NCI-H748 (cell line): ENCODE data around the gene IRS1.

ENCODE experiments used
- DNase-seq: peaks from one replicate; lab custom pipeline; 2025; ENCODE audit not compliant: unreplicated experiment; lab: John Stamatoyannopoulos, UW

IRS1 gene

DNA sequence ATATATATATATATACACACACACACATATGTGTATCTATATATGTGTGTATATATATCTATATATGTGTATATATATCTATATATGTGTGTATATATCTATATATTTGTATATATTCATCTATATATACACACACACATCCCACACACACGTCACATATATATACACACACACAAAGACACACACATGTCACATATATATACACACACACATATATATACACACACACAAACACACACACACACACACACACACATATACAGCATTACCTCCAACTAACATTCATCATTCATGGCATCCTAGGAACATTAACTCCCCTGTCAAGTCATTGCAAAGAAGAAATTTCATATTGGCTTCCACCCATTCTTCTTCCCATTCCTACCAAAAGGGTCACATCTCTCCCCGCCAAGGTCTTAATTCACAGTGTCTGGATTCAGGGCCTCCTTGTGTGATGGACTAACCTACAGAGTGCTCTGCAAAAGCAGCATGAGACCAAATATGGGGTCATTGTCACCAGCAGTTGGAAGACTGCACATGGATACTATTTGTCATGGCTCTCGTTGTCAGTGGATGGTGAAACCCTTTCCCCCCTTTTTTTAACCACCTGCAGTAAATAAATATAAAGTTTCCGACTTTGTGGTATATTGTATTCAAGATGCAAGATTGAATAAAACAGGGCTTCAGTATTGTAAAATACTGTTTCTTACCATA, 67.0 kb downstream of the IRS1 start:
- no peak for DNase-seq

DNA sequence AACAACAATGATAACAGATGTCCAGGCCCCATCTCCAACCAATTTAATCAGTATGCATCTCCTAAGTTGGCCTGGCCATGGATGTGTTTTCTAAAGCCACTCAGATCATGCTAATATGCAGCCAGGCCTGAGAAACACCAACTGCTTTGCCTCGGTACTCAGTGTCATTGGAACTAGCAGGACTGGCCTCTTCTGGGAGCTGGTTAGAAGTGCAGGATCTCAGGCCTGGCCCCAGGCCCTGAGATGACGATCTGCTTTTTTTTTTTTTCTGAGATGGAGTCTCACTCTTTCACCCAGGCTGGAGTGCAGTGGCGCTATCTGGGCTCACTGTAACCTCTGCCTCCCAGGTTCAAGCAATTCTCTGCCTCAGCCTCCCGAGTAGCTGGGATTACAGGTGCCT, 69.1 kb downstream of the IRS1 start:
- no peak for DNase-seq

DNA sequence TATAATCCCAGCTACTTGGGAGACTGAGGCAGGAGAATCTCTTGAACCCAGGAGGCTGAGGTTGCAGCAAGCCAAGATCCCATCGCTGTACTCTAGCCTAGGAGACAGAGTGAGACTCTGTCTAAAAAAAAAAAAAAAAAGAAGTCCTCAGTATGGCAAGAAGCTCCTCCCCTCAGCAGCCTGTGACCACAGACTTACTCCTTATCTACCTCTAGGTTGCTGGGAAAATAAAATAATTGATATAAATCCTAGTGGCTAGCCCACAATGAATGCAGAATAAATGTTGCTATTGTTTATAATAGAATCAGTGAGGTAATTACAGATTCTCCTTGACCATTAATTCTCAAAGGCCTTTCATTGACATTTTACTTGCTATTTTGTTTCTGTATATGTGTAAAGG, 70.6 kb downstream of the IRS1 start:
- DNase-seq: no peak

DNA sequence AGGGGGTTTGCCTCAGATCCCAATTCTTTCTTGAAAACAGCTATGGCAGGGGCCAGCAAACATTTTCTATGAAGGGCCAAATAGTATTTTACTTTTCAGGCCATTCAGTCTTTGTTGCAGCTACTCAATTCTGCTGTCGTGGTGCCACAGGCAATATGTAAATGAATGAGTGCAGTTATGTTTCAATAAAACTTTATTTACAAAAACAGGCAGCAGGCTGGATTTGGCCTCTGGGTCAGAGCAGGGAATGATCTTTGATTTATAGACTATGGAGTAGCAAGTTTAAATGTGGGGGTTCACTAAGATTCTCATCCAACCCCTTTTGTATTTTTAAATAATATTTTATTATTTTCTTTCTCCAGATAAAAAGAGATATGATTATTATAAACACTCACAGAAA, 72.4 kb downstream of the IRS1 start:
- DNase-seq: no peak

DNA sequence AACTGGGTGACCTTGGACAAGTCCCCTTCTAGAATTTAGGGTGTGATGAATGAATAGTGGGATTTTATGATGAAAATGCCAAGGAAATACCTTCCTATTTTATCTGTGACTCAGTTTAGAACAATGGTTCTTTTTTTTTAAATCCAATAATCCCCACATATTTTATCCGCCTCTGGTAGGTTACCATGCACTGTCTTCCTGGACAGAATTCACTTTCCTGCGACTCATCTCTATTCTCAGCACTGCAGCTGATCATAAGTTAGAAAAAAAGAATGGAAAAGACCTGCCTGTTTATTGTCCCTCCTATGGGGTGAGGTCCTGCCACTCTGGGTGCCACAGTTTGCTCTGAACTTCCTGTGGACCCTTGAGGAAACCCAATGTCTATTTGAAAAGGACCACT, 73.1 kb downstream of the IRS1 start:
- DNase-seq: no peak

DNA sequence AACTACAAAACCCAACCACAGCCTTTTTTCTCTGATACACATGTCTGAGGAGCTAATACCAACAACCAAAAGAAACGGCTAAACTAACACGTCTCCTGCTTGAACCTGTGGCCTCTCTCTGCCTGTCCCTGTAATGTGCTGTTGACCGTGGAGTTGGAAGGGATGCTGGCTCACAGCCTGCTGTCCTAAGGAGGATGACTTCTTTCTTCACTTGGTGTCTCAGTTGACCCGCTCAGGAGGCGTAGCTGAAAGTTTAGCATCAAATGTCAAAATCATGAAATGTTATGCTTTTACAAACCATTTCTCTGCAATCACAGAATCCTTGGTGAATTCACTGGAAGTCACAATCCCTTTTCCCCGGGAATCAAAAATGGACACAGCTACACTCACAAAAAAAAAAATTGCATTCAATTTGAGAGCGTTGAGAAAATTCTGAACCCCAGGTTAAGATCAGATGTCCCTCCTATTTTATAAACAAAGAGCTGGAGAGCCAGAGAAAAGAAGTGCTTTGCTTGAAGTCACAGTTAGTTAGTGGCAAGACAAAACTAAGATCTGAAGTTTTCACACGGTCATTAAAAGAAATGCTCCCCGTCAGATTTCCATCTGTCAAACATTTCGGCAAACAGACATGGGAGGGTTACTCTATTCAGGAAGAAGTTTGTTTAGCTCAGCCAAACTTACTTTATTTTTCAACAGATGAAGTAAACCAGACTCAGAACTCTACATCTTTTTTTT, 74.3 kb downstream of the IRS1 start:
- no peak for DNase-seq

DNA sequence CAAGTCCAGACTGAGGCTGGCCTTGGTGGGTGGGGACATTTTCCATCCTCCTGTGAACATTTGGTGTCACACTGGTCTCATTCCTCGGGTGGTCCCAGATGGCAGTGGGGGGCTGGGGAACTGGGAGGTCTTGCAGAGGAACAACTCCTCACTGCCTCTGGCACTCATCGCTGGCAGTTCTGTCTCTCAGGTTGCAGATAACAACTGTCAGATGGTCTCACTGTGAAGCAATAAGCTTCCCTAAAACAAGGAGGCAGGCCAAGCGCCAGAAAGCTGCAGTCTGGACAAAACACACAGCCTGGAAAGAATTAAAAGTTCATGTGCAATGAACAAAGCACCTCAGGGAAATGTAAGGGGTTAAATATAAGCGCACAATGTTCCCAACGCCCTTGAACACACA, 78.1 kb downstream of the IRS1 start:
- no peak for DNase-seq

DNA sequence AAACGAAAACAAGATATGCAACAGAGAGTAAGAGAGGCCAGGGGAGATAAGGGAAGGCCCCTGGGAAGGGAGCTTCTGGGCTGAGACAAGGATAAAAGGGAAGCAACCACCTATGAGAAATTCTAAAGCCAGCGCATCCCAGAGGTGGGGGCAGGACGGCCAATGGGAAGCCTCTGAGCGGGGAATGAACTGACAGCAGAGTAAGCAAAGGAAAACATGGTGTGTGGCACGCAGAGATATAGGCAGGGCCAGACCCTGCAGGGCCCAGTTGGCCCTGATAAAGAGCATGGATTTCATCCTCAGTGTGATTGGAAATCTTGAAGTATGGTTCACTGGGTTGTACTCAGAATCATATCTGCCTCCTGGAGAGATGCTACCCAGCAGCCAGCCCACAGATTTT, 78.7 kb downstream of the IRS1 start:
- DNase-seq: no peak

DNA sequence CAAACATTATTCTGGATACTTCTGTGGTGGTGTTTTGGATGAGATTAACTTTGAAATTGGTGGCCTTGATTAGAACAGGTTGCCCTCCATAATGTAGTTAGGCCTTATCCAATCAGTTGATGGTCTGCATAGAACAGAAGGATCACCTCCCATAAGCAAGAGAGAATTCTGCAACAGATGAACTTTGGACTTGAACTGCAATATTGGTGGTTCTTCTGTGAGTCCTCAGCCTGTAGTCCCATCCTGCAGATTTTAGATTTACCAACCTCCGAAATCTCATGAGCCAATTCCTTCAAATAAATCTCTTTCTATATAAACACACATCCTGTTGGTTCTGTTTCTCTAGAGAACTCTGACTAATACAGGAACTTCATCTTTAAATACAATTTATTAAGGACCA, 81.9 kb downstream of the IRS1 start:
- DNase-seq: no peak

DNA sequence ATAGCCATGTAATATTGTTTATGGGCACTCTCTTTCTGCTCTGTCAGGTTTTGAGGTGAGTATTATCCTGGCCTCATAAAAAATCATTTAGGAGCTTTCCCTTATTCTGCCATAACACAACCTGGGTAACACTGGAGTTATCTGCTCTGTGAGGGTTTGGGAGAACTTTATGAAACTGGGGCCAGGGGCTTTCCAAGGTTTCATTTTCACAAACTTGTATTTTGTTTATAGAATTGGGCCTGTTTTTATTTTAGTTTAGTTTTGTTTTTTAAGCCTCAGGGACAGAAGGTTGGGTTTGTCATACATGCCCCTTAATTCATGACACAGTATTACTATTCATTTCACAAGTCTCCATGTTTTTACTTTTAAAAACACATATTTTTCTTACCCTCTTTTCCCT, 83.5 kb downstream of the IRS1 start:
- DNase-seq: no peak

DNA sequence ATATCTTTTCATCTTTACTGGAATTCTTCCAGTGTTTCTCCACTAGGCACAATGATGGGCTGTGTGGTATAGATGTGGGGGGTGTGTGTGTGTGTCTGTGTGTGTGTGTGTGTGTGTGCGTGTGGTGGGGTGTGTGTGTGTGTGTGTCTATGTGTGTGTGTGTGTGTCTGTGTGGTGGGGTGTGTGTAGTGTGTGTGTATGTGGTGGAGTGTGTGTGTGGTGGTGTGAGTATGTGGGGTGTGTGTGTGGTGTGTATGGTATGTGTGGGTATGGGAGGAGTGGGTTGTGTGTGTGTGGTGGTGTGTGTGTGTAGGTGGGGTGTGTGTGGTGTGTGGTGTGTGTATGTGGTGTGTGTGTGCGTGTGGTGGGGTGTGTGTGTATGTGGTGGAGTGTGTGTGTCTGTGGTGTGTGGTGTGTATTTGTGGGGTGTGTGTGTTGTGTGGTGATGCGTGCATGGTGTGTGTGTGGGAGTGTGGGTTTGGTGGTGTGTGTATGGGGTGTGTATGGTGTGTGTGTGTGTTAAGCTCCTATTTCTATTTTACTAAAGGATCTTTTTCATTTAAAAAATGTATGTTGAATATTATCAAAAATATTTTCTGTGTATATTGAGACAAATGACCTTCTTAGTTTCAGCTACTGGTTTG, 84.2 kb downstream of the IRS1 start:
- DNase-seq: no peak

DNA sequence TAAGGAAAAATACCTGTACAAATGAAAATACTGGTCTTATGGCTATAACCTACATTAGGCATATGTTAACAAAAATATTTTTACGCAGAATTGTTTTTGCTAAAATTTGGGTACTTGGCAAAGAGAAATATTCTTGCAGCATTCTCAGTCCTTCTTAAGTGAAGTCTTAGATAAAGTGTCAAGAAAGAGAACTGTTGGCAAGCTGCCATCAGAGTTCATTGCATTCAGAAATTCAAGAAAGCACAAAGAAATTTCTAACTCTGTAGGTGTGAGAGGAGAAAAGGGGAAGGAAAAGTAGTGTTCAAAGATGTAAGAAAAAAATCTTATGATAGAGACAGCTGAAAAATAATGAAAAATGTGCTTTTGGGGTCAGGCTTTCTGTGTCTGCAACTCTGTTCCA, 86.7 kb downstream of the IRS1 start:
- DNase-seq: no peak

DNA sequence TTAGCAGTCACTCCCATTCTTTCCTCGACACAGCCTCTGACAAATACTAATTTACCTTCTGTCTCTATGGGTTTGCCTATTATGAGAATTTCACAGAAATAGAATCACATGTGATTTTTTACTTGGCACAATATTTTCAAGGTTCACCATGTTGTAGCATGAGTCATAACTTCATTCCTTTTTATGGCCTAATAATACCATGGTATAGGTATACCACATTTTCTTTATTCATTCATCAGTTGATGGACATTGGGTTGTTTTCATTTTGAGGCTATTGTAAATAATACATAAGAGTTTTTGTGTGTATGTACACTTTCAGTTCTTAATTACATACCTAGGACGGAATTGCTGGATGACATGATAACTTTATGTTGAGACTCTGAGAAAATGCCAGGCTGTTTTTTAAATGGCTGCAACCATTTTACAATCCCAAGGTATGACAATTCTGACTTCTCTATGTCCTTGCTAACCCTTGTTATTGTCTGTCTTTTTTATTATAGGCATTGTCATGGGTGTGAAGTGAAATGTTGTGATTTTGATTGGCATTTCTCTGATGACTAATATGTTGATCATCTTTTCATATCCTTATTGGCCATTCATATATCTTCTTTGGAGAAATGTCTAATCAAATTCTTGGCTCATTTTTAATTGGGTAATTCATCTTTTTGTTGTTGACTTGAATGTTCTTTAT, 87.9 kb downstream of the IRS1 start:
- no peak for DNase-seq

DNA sequence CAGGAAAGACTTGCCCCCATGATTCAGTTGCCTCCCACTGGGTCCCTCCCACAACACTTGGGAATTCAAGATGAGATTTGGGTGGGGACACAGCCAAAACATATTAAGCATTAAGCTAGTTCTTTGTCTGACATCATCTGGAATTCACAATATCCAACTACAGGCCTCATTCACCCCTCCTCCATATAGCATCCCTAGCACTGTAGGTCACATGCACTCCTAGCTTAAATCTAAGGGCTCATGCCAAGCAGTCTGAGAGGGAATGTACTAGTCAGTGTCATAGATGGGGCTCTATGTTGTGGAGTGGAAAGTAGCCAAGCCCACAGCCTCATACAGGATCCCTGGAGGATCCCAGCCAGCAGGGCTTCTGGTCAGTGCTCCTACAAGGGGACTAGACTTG, 92.1 kb downstream of the IRS1 start:
- no peak for DNase-seq

DNA sequence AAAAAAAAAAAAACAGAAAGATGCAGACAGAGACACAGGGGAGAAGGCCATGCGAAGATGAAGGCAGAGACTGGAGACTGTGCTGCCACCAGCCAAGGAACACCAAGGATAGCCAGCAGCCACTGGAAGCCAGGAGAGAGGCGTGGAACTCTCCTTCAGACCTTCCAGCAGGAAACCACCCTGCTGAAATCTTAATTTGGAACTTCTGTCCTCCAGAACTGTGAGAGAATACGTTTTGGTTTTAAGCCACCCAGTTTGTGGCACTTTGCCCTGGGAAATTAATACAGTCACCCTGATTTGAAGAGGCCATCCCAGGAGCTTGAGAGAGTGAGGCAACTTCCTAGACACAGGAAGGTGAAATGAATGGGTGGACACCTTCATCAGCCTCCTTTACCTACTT, 93.7 kb downstream of the IRS1 start:
- no peak for DNase-seq

DNA sequence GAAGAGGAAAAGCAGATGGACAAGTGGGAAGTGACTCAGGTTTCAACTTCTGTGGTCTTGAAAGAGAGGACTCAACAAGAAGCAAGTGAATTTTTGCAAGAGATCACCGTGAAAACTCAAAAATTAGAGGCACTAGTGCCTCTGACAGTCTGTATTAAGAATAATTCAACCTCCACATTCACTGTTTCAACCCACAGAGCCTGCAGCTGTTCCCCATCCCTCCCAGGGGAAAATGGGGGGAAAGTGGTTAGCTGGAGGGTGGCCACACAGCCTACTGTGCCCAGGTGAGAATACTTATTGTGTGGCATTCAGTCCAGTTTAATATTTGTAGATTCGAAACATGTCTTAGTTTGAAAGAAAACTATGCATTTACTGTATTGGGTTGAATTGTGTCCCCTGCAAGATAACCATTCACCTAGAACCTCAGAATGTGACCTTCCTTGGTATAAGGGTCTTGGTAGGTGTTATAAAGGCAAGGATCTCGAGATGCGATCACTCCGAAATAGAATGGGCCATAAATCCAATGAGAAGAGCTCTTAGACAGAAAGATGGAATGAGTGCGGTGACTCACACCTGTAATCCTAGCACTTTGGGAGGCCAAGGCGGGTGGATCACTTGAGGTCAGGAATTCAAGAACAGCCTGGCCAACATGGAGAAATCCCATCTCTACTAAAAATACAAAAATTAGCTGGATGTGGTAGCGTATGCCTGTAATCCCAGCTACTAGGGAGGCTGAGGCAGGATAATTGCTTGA, 94.3 kb downstream of the IRS1 start:
- no peak for DNase-seq

DNA sequence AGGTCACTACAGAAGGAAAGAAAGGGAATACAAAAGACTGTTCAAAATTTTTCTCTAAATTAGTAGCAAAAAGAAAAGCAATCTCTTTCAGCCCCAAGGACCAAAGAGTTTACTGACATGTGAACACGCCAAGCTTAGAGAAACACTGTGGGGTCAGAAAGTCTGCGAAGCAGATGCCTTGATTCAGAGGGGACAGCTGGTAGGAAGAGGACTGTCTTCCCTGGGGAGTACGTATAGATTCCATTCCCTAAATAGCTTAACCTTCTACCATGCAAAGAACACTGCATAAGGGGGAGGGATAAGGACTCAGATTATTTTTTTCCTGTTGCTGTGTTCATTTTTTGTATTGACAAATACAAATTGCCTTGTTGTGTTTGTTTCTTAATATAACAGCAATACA, 96.1 kb downstream of the IRS1 start:
- no peak for DNase-seq

DNA sequence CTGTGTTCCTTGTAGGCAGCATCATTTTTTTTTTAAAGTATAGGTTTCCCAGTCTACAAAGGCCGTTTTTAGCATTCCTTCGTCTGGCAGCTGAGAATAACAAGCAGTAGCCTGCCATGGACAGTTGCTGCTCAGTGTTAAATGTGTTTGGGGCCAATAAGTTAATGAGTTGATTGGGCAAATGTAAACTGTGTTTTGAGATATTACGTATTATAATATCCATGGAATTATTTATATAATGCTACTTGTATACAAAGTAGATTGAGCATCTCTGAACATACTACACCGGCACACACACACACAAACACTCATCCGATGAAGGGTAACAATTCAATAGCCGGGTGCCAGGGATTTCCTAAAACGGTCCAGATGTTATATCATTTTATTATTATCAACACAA, 97.2 kb downstream of the IRS1 start:
- DNase-seq: no peak

DNA sequence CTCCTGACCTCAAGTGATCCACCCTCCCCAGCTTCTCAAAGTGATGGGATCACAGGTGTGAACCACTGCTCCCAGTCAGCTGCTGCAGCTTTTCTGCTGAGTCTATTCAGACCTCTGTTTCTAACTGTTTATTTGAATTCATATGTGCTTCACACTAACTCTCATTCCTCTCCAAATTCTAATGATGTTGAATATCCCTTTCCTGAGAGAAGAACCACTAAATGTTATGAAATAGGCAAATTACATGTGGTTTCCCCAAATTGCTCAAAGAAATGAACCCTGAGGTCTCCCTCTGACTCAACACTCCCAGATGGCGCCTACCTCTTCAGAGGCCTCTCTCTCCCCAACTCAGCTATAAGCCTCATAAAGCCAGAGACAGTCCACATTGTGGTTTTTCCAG, 98.6 kb downstream of the IRS1 start:
- DNase-seq: no peak

DNA sequence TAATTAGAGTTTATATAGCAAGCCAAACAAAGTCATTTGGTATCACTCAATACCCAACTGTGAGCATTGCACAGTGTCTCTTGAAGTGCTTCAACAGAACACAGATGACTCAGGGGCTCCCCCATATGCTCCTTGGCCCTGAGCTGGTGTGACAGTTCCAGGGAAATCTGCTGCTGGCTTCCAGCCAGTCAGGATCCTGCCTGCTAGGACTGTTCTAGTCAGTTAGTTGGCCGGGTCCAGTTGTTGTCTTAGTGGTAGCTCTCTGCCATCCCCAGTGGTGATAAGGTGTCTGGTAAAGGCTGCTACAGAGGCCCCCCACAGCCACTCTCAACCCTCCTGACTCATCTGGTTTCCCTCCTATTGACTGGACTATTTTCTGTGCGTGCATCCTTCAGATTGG, 100.3 kb downstream of the IRS1 start:
- DNase-seq: no peak

DNA sequence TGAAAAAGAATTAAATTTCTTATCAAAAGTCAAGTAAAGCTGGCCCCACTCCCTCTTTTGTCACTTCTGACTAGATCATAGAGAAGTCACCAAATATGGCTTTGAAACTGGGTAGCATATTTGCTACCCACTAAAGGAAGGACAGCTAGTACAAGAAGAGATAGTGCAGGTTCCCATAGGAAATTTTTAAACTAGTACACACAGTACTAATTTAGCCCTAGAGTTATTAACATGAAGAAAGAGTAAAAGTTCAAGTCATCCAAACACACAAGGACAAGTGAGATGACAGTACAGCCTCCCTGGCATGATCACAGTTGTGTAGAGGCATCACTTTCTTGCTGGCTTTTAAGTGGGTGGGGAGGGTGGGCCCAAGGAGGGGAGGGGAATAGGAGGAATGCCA, 100.9 kb downstream of the IRS1 start:
- no peak for DNase-seq
